Transverse colon (tissue), 4 donors: ENCODE data around the gene FBXO15. TPM values are rescaled to one million over a fixed set of nuclear protein-coding genes. Genes with fewer than 3 reads are reported as not detected.

Source experiments
- DNase-seq: peaks from one replicate; pipeline ENCODE4 v3.0.0-alpha.2; 2019
- H3K27ac ChIP-seq, 4 donors: fragments of 200-600 bp; sonication (generic); 2 replicates each; pipeline ENCODE4 v1.5.1; 2016 to 2018; ENCODE audit warnings: inconsistent platforms in 4 of 4
- H3K27me3 ChIP-seq: fragments of 200-600 bp; sonication (generic); 2 replicates; pipeline ENCODE4 v1.5.1; 2017; ENCODE audit warnings: inconsistent platforms
- H3K36me3 ChIP-seq, 4 donors: fragments of 200-600 bp; sonication (generic); 2 replicates each; pipeline ENCODE4 v1.5.1; 2017 to 2019; ENCODE audit warnings: inconsistent platforms in 4 of 4
- H3K4me1 ChIP-seq, 4 donors: fragments of 200-600 bp; sonication (generic); 2 replicates each; pipeline ENCODE4 v1.5.1; 2017 to 2020; ENCODE audit warnings: inconsistent platforms in 4 of 4
- H3K4me3 ChIP-seq, 4 donors: fragments of 200-600 bp; sonication (generic); 1 replicate in 1 of 4; 2 replicates in 3 of 4; pipeline versions ENCODE4 v1.5.1 to v1.6.1; 2017 to 2019; ENCODE audit warnings: inconsistent platforms in 4 of 4
- H3K9me3 ChIP-seq, 2 donors: fragments of 200-600 bp; sonication (generic); 2 replicates each; pipeline ENCODE4 v1.5.1; 2017 to 2019; ENCODE audit warnings: inconsistent platforms in 2 of 2
- EP300 ChIP-seq: sonication (generic); formaldehyde crosslinking; IDR thresholded peaks from one replicate; pipeline ENCODE4 v1.6.1; 2017; ENCODE audit warnings: antibody characterized with exemption, low read depth
- POLR2A ChIP-seq: fragments of 450-650 bp; IDR thresholded peaks from one replicate; pipeline ENCODE4 v1.6.1; 2016; ENCODE audit warnings: antibody characterized with exemption, mild to moderate bottlenecking, moderate library complexity
- POLR2AphosphoS5 ChIP-seq, 3 donors: sonication (generic); formaldehyde crosslinking; IDR thresholded peaks; one replicate each; pipeline ENCODE4 v1.6.1; 2016; ENCODE audit warnings: antibody characterized with exemption in 3 of 3
- WGBS, 2 donors: methylation state at CpG; one replicate each; pipeline ENCODE4 v1.1.5; 2018; ENCODE audit warnings: low coverage in 1 of 2; 5-methylcytosine and 5-hydroxymethylcytosine counted together
- in situ Hi-C, 4 donors: fragments of 200-750 bp; cut with MboI; loops; one replicate each; pipeline versions ENCODE4 v1.15.0 to v1.15.1; 2017; ENCODE audit warnings: low sequenced_read_pairs in 3 of 4, low pct_ligation_motif_present in 1 of 4, low pct_unique_long_range_greater_than_20kb in 1 of 4
- intact Hi-C: fragments of 100-400 bp; cut with DNase I; formaldehyde crosslinking; loops from one replicate; pipeline ENCODE4 v1.15.1; 2023; ENCODE audit warnings: low total_unique reads
- total RNA-seq, 4 donors: library from RNA; depleted of rRNA; stranded (reverse); fragments of >200 nt; gene quantifications; one replicate each; pipeline ENCODE4 v1.1.0, GENCODE V29; 2016
- TF ChIP-seq, protein P1 (sequence below), 5 experiments: fragments of 200-600 bp in 3 of 5; fragments of 450-650 bp in 2 of 5; sonication (generic) in 3 of 5; IDR thresholded peaks; 1 replicate in 2 of 5; 2 replicates in 3 of 5; pipeline ENCODE4 v1.5.1; 2016 to 2017; ENCODE audit warnings: antibody characterized with exemption in 5 of 5, inconsistent platforms in 3 of 5, mild to moderate bottlenecking in 2 of 5, moderate library complexity in 1 of 5

FBXO15 gene
- total RNA-seq, 4 donors from 2014 or later = 0.14 to 0.64 TPM; not detected in 2

DNA sequence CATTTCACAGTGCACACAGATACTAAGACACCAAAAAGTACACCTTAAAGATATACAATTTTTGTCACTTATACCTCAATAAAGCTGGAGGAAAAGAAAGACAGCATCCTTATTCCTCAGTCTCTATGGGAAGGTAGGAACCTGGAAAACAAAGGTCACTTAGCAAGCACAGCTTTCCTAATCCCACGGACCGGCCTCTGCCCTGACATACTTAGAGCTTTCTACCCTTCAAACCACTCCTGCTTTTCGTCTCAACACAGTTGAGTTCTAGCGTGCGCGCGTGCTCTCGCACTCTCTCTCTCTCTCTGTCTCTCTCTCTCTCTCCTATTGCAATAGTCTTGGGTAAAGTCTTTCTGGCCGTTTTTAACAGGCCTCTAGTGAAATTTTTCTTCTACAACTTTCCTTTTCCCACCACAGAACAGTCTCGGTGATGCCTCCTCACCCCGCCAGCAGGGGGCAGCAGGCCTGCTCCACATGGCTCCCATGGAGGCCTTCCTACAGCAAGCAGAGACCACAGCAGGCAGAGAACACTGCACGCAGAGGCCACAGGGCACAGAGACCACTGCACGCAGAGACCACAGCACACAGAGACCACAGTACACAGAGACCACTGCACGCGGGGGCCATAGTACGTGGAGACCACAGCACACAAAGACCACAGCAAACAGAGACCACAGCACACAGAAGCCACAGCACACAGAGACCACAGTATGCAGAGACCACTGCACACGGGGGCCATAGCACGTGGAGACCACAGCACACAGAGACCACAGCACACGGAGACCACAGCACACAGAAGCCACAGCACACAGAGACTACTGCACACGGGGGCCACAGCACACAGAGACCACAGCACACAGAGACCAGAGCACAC, 106.9 kb downstream of the FBXO15 start:
- DNase-seq = peak; percentile 46
- H3K27me3 ChIP-seq = peaks cover 5% of the 10 kb centered on the region
- no peaks in the 10 kb centered on the region for H3K36me3 ChIP-seq
- WGBS, 2 donors = 48 to 69% methylated on average over 5 to 20 of the region's 20 CpGs
- intact Hi-C loops (no loop called here), in situ Hi-C loops (no loop called here)
- H3K9me3 ChIP-seq = no peaks in the 10 kb centered on the region
- H3K4me1 ChIP-seq = no peaks in the 10 kb centered on the region
- no peak overlapping the region for H3K27ac ChIP-seq
- no peak overlapping the region for H3K4me3 ChIP-seq
- TF ChIP-seq, protein P1, sequence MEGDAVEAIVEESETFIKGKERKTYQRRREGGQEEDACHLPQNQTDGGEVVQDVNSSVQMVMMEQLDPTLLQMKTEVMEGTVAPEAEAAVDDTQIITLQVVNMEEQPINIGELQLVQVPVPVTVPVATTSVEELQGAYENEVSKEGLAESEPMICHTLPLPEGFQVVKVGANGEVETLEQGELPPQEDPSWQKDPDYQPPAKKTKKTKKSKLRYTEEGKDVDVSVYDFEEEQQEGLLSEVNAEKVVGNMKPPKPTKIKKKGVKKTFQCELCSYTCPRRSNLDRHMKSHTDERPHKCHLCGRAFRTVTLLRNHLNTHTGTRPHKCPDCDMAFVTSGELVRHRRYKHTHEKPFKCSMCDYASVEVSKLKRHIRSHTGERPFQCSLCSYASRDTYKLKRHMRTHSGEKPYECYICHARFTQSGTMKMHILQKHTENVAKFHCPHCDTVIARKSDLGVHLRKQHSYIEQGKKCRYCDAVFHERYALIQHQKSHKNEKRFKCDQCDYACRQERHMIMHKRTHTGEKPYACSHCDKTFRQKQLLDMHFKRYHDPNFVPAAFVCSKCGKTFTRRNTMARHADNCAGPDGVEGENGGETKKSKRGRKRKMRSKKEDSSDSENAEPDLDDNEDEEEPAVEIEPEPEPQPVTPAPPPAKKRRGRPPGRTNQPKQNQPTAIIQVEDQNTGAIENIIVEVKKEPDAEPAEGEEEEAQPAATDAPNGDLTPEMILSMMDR (IDR thresholded peaks at IDR 0.05) = peak; percentile 46 to 70 (median 61)
- no peak for TF ChIP-seq POLR2A

DNA sequence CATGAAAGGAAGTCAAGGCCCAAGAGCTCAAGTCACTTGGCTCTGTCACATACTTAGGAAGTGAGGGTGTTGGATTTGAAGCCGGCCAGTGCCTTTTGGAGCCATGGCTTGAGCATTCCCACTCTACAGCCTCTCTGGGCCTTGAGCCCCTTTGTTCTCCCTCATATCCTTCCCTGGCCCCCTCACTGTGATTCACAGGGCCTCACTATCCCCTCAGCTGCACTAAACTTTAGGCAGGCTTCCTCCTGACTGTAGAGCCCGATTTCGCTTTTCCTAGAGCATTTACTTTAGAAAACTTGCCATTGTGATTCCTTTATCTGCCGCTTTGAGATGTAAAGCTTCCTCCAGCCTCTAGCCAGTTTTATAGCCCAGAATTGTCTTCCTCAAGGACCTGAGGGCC, 107.6 kb downstream of the FBXO15 start:
- in situ Hi-C loops = no loop called here
- no peak for DNase-seq
- Histone ChIP-seq H3K27me3 (peaks cover 5% of the 10 kb centered on the region), H3K9me3 (no peaks in the 10 kb centered on the region), H3K4me1 (no peaks in the 10 kb centered on the region), H3K27ac (no peak overlapping the region), H3K4me3 (no peak overlapping the region), H3K36me3 (no peaks in the 10 kb centered on the region)
- TF ChIP-seq POLR2AphosphoS5 (IDR thresholded peaks at IDR 0.05) (no peak), POLR2A (no peak), EP300 (no peak)
- TF ChIP-seq, protein P1 (IDR thresholded peaks at IDR 0.05) = no peak
- WGBS, 2 donors = 83 to 91% methylated on average over 4 of the region's 4 CpGs
- intact Hi-C loops = no loop called here

DNA sequence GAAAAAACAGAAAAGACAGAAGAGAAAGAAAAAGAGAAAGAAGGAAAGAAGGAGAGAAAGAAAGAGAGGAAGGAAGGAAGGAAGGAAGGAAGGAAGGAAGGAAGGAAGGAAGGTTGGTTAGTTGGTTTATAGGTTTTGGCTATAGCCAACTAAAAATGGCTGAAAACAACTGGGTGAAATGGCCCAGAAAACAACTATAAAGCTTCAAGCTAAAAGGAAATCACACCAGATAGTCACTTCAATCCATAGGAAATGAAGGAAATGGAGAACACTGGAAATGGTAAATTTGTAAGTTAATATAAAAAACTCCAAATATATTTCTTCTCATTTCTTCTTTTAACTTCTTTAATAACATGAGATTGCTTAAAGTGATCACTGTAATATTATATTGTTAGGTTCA, 118.5 kb downstream of the FBXO15 start:
- H3K27me3 ChIP-seq = no peaks in the 10 kb centered on the region
- TF ChIP-seq POLR2AphosphoS5 (IDR thresholded peaks at IDR 0.05) = no peak
- TF ChIP-seq, protein P1 (IDR thresholded peaks at IDR 0.05) = no peak
- no peak for TF ChIP-seq EP300
- TF ChIP-seq POLR2A = no peak
- in situ Hi-C loops (no loop called here), intact Hi-C loops (no loop called here)
- no peaks in the 10 kb centered on the region for H3K36me3 ChIP-seq
- no peak for DNase-seq
- no peaks in the 10 kb centered on the region for H3K4me1 ChIP-seq
- H3K4me3 ChIP-seq = no peak overlapping the region
- no peaks in the 10 kb centered on the region for H3K9me3 ChIP-seq
- no peak overlapping the region for H3K27ac ChIP-seq

Other genes starting within 250 kb of the FBXO15 start
- 10 to 100 TPM; 10.5 to 38.1 (median 22.0) TPM for gene TIMM21, start 689 bp upstream of the FBXO15 start, total RNA-seq
- 100 to 1,000 TPM in 3 of 4 donors, 10 to 100 TPM in 1; 34.0 to 236 (median 173) TPM for gene CYB5A, start 144.1 kb upstream of the FBXO15 start, total RNA-seq
- not detected for gene C18orf63, start 168.0 kb upstream of the FBXO15 start, total RNA-seq